Liver (tissue), 9 donors: ENCODE measurements around the gene CNOT8. TPM values are rescaled to one million over a fixed set of nuclear protein-coding genes. Genes with fewer than 3 reads are reported as not detected.

Experiments
- DNase-seq: peaks from one replicate; pipeline ENCODE4 v3.0.0-alpha.2; 2017; ENCODE audit warnings: low spot score
- H3K27ac ChIP-seq, 2 donors: one replicate each; pipeline ENCODE4 v1.7.0; 2013; ENCODE audit warnings: inconsistent platforms in 2 of 2, low read length in 2 of 2, control low read depth in 1 of 2, low read depth in 1 of 2, mild to moderate bottlenecking in 1 of 2
- H3K27me3 ChIP-seq, 4 donors: one replicate each; pipeline versions ENCODE4 v1.6.1 to v1.7.0; 2013; ENCODE audit warnings: low read length in 3 of 4, inconsistent platforms in 1 of 4, mild to moderate bottlenecking in 1 of 4, moderate library complexity in 1 of 4; ENCODE audit not compliant: control insufficient read depth in 4 of 4, insufficient read depth in 4 of 4
- H3K36me3 ChIP-seq, 4 donors: one replicate each; pipeline versions ENCODE4 v1.6.1 to v1.7.0; 2013; ENCODE audit warnings: low read length in 3 of 4, mild to moderate bottlenecking in 3 of 4, low read depth in 1 of 4, moderate library complexity in 1 of 4; ENCODE audit not compliant: control insufficient read depth in 4 of 4, insufficient read depth in 3 of 4
- H3K4me1 ChIP-seq, 4 donors: one replicate each; pipeline versions ENCODE4 v1.6.1 to v1.7.0; 2013; ENCODE audit warnings: low read length in 3 of 4, mild to moderate bottlenecking in 3 of 4, moderate library complexity in 1 of 4; ENCODE audit not compliant: control insufficient read depth in 4 of 4, insufficient read depth in 4 of 4
- H3K4me3 ChIP-seq, 3 donors: one replicate each; pipeline versions ENCODE4 v1.6.1 to v1.7.0; 2013; ENCODE audit warnings: low read length in 3 of 3, control low read depth in 1 of 3, low read depth in 1 of 3, mild to moderate bottlenecking in 1 of 3
- H3K9ac ChIP-seq, 2 donors: one replicate each; pipeline ENCODE4 v1.7.0; 2013; ENCODE audit warnings: low read length in 2 of 2, mild to moderate bottlenecking in 2 of 2, moderate library complexity in 2 of 2, control low read depth in 1 of 2, low read depth in 1 of 2
- H3K9me3 ChIP-seq, 4 donors: one replicate each; pipeline versions ENCODE4 v1.6.1 to v1.7.0; 2013; ENCODE audit warnings: low read length in 3 of 4; ENCODE audit not compliant: control insufficient read depth in 4 of 4
- EGR1 ChIP-seq, 2 donors: IDR thresholded peaks; 2 replicates each; pipeline ENCODE4 v1.6.1; 2016 to 2018; ENCODE audit warnings: antibody characterized with exemption in 2 of 2, low read depth in 2 of 2
- FOXA1 ChIP-seq: IDR thresholded peaks from 2 replicates; pipeline ENCODE4 v1.6.1; 2016; ENCODE audit warnings: antibody characterized with exemption
- FOXA2 ChIP-seq: IDR thresholded peaks from 2 replicates; pipeline ENCODE4 v1.6.1; 2016; ENCODE audit warnings: antibody characterized with exemption
- GABPA ChIP-seq, 2 donors: IDR thresholded peaks in 1 of 2; conservative IDR thresholded peaks in 1 of 2; 2 replicates each; pipeline ENCODE4 v1.6.1; 2016; ENCODE audit warnings: antibody characterized with exemption in 2 of 2, mild to moderate bottlenecking in 1 of 2, moderate library complexity in 1 of 2
- HNF4A ChIP-seq, 2 donors: conservative IDR thresholded peaks; 2 replicates each; pipeline ENCODE4 v1.6.1; 2016; ENCODE audit warnings: antibody characterized with exemption in 2 of 2, mild to moderate bottlenecking in 2 of 2
- HNF4G ChIP-seq: IDR thresholded peaks from 2 replicates; pipeline ENCODE4 v1.6.1; 2016; ENCODE audit warnings: antibody characterized with exemption
- JUND ChIP-seq, 2 donors: IDR thresholded peaks; 2 replicates each; pipeline ENCODE4 v1.6.1; 2016; ENCODE audit warnings: antibody characterized with exemption in 2 of 2
- NR2F2 ChIP-seq: IDR thresholded peaks from 2 replicates; pipeline ENCODE4 v1.6.1; 2016; ENCODE audit warnings: antibody characterized with exemption
- RAD21 ChIP-seq, 2 donors: IDR thresholded peaks; 2 replicates each; pipeline ENCODE4 v1.6.1; 2016; ENCODE audit warnings: antibody characterized with exemption in 2 of 2, mild to moderate bottlenecking in 2 of 2
- RXRA ChIP-seq, 2 donors: IDR thresholded peaks; 2 replicates each; pipeline ENCODE4 v1.6.1; 2017 to 2018; ENCODE audit warnings: antibody characterized with exemption in 2 of 2, mild to moderate bottlenecking in 1 of 2
- SP1 ChIP-seq: IDR thresholded peaks from 2 replicates; pipeline ENCODE4 v1.6.1; 2018; ENCODE audit warnings: antibody characterized with exemption, mild to moderate bottlenecking
- TAF1 ChIP-seq: conservative IDR thresholded peaks from 2 replicates; pipeline ENCODE4 v1.6.1; 2016; ENCODE audit warnings: antibody characterized with exemption, mild to moderate bottlenecking
- YY1 ChIP-seq: IDR thresholded peaks from 2 replicates; pipeline ENCODE4 v1.6.1; 2016; ENCODE audit warnings: antibody characterized with exemption, mild to moderate bottlenecking
- WGBS: extraction: QIAGEN DNeasy Blood & Tissue Kit; methylation state at CpG from one replicate; pipeline ENCODE4 v1.1.7; 2013; 5-methylcytosine and 5-hydroxymethylcytosine counted together
- polyA plus RNA-seq, 2 donors: library from polyadenylated mRNA; stranded (reverse) in 1 of 2; unstranded in 1 of 2; fragments of 200-250 nt in 1 of 2; fragments of >200 nt in 1 of 2; fragmentation: Nextera tagmentation in 1 of 2; extraction: Ambion mirVana in 1 of 2; gene quantifications; one replicate each; pipeline versions ENCODE4 v1.2.1 to v1.2.3, GENCODE V29; 2013 to 2015
- total RNA-seq, 2 donors: library from RNA; depleted of rRNA; stranded (reverse); fragments of >200 nt; gene quantifications; one replicate each; pipeline ENCODE4 v1.2.3, GENCODE V29; 2014
- TF ChIP-seq, protein P1 (sequence below): IDR thresholded peaks from 2 replicates; pipeline ENCODE4 v1.6.1; 2016; ENCODE audit warnings: antibody characterized with exemption
- TF ChIP-seq, protein P2 (sequence below): IDR thresholded peaks from 2 replicates; pipeline ENCODE4 v1.6.1; 2016; ENCODE audit warnings: antibody characterized with exemption, mild to moderate bottlenecking
- TF ChIP-seq, protein P3 (sequence below): IDR thresholded peaks from 2 replicates; pipeline ENCODE4 v1.6.1; 2016; ENCODE audit warnings: antibody characterized with exemption
- TF ChIP-seq, protein P4 (sequence below): IDR thresholded peaks from 2 replicates; pipeline ENCODE4 v1.6.1; 2016; ENCODE audit warnings: antibody characterized with exemption
- TF ChIP-seq, protein P5 (sequence below): fragments of 150-350 bp; IDR thresholded peaks from 2 replicates; pipeline ENCODE4 v1.5.1; 2017; ENCODE audit warnings: improper control_type of control experiment, low read depth, low read length; ENCODE audit not compliant: missing input control
- donor health status: healthy.
- donor health status: healthy.
- donor health status: healthy.
- donor health status: healthy.
- donor health status: healthy.

Gene CNOT8
- total and polyA plus RNA-seq, 4 donors = 12.6 to 38.9 (median 20.8) TPM

DNA sequence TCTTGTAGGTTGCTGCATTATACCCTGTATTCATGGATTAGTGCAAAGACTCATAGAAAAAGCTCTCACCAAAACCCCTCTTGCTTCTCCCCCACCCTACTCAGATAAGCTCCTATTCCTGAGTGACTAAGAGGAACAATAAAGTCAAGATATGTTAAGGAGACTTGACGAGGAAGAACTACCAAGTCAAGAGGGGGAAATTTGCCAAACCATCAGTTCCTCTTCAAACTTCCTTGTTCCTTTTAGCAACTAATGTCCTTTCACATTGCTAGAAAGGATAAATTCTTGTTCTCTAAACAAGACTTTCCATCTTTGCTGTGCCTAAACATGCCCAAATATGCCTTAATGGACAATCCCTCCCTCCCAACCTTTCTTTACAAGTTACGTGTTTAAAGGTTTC, 27.0 kb downstream of the CNOT8 start:
- H3K9me3 ChIP-seq = peaks cover 8 to 18% (median 17%) of the 10 kb centered on the region in 4 donors
- TF ChIP-seq JUND (IDR thresholded peaks at IDR 0.05) = no peak
- no peak for TF ChIP-seq SP1
- no peak for TF ChIP-seq TAF1
- TF ChIP-seq EGR1 (IDR thresholded peaks at IDR 0.05; ENCODE audit: low read depth in 2 of 2) = no peak
- no peaks in the 10 kb centered on the region for H3K4me1 ChIP-seq
- no peak overlapping the region for H3K9ac ChIP-seq
- peaks cover 8 to 54% (median 38%) of the 10 kb centered on the region in 4 donors for H3K36me3 ChIP-seq
- WGBS = 88% methylated on average over 2 of the region's 2 CpGs
- H3K27ac ChIP-seq = no peak overlapping the region
- H3K4me3 ChIP-seq = no peak overlapping the region
- H3K27me3 ChIP-seq = no peaks in the 10 kb centered on the region
- no peak for DNase-seq

DNA sequence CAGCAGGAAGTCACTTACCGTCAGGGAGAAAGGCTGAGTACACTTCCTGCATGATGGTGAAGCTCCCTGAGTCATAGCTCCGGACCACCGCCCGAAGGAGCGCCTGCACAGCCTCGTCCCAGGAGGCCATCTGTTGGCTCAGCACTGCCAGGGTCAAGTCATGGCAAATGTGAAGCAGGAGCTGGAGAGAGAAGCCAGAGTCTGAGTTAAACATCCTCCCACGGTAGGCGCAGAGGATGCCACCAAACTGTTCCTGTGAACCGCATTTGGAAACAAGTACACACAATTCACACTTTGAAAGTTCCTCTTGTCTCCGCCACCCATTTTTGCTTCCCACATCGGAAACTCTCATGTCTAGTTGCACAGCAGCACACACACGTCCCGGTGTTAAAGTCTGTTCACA, 33.9 kb downstream of the CNOT8 start:
- Histone ChIP-seq H3K9me3 (peaks cover 0 to 3% (median 0%) of the 10 kb centered on the region in 4 donors), H3K27ac (no peak overlapping the region), H3K4me1 (no peaks in the 10 kb centered on the region), H3K36me3 (peaks cover 16 to 71% (median 62%) of the 10 kb centered on the region in 4 donors), H3K4me3 (no peak overlapping the region), H3K27me3 (no peaks in the 10 kb centered on the region), H3K9ac (no peak overlapping the region)
- no peak for DNase-seq
- no peak for TF ChIP-seq JUND (IDR thresholded peaks at IDR 0.05)
- no peak for TF ChIP-seq EGR1 (IDR thresholded peaks at IDR 0.05; ENCODE audit: low read depth in 2 of 2)
- TF ChIP-seq, protein P1, sequence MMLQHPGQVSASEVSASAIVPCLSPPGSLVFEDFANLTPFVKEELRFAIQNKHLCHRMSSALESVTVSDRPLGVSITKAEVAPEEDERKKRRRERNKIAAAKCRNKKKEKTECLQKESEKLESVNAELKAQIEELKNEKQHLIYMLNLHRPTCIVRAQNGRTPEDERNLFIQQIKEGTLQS = no peak
- no peak for TF ChIP-seq RAD21 (IDR thresholded peaks at IDR 0.05)
- no peak for TF ChIP-seq YY1
- TF ChIP-seq FOXA1 = no peak
- TF ChIP-seq RXRA (IDR thresholded peaks at IDR 0.05) = no peak
- no peak for TF ChIP-seq HNF4A (conservative IDR thresholded peaks at IDR 0.05)
- WGBS = 83% methylated on average over 13 of the region's 13 CpGs

DNA sequence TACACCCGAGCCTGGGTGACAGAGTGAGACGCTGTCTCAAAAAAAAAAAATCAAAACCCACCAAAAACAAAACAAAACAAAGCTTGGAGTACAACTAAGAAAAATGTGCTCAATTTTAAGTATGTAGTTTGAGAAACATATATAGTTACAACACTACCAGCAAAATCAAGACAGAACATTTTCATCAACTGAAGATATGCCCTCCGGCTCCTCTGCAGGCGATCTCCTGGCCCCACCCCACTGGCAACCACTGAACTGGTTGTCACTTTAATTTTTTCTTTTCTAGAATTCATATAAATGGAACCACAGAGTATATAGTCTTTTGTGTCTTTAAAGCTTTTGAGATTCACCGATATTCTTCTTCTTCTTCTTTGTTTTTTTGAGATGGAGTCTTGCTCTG, 35.0 kb downstream of the CNOT8 start:
- Histone ChIP-seq H3K4me1 (no peaks in the 10 kb centered on the region), H3K27ac (no peak overlapping the region), H3K36me3 (peaks cover 17 to 69% (median 60%) of the 10 kb centered on the region in 4 donors), H3K27me3 (no peaks in the 10 kb centered on the region), H3K9me3 (no peaks in the 10 kb centered on the region), H3K4me3 (no peak overlapping the region), H3K9ac (no peak overlapping the region)
- DNase-seq = no peak
- 96% methylated on average over 5 of the region's 5 CpGs for WGBS
- TF ChIP-seq, protein P2, sequence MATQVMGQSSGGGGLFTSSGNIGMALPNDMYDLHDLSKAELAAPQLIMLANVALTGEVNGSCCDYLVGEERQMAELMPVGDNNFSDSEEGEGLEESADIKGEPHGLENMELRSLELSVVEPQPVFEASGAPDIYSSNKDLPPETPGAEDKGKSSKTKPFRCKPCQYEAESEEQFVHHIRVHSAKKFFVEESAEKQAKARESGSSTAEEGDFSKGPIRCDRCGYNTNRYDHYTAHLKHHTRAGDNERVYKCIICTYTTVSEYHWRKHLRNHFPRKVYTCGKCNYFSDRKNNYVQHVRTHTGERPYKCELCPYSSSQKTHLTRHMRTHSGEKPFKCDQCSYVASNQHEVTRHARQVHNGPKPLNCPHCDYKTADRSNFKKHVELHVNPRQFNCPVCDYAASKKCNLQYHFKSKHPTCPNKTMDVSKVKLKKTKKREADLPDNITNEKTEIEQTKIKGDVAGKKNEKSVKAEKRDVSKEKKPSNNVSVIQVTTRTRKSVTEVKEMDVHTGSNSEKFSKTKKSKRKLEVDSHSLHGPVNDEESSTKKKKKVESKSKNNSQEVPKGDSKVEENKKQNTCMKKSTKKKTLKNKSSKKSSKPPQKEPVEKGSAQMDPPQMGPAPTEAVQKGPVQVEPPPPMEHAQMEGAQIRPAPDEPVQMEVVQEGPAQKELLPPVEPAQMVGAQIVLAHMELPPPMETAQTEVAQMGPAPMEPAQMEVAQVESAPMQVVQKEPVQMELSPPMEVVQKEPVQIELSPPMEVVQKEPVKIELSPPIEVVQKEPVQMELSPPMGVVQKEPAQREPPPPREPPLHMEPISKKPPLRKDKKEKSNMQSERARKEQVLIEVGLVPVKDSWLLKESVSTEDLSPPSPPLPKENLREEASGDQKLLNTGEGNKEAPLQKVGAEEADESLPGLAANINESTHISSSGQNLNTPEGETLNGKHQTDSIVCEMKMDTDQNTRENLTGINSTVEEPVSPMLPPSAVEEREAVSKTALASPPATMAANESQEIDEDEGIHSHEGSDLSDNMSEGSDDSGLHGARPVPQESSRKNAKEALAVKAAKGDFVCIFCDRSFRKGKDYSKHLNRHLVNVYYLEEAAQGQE = no peak
- TF ChIP-seq, protein P3, sequence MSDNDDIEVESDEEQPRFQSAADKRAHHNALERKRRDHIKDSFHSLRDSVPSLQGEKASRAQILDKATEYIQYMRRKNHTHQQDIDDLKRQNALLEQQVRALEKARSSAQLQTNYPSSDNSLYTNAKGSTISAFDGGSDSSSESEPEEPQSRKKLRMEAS = no peak
- TF ChIP-seq RAD21 (IDR thresholded peaks at IDR 0.05) (no peak), GABPA (IDR thresholded peaks at IDR 0.05 in 1 of 2, conservative IDR thresholded peaks at IDR 0.05 in 1 of 2) (no peak), FOXA2 (no peak), NR2F2 (no peak), SP1 (no peak), EGR1 (IDR thresholded peaks at IDR 0.05; ENCODE audit: low read depth in 2 of 2) (no peak), JUND (IDR thresholded peaks at IDR 0.05) (no peak), TAF1 (no peak), HNF4G (no peak), FOXA1 (no peak), RXRA (IDR thresholded peaks at IDR 0.05) (no peak), HNF4A (conservative IDR thresholded peaks at IDR 0.05) (no peak), YY1 (no peak)
- TF ChIP-seq, protein P4, sequence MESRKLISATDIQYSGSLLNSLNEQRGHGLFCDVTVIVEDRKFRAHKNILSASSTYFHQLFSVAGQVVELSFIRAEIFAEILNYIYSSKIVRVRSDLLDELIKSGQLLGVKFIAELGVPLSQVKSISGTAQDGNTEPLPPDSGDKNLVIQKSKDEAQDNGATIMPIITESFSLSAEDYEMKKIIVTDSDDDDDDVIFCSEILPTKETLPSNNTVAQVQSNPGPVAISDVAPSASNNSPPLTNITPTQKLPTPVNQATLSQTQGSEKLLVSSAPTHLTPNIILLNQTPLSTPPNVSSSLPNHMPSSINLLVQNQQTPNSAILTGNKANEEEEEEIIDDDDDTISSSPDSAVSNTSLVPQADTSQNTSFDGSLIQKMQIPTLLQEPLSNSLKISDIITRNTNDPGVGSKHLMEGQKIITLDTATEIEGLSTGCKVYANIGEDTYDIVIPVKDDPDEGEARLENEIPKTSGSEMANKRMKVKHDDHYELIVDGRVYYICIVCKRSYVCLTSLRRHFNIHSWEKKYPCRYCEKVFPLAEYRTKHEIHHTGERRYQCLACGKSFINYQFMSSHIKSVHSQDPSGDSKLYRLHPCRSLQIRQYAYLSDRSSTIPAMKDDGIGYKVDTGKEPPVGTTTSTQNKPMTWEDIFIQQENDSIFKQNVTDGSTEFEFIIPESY = no peak
- TF ChIP-seq, protein P1 = no peak
- TF ChIP-seq, protein P5, sequence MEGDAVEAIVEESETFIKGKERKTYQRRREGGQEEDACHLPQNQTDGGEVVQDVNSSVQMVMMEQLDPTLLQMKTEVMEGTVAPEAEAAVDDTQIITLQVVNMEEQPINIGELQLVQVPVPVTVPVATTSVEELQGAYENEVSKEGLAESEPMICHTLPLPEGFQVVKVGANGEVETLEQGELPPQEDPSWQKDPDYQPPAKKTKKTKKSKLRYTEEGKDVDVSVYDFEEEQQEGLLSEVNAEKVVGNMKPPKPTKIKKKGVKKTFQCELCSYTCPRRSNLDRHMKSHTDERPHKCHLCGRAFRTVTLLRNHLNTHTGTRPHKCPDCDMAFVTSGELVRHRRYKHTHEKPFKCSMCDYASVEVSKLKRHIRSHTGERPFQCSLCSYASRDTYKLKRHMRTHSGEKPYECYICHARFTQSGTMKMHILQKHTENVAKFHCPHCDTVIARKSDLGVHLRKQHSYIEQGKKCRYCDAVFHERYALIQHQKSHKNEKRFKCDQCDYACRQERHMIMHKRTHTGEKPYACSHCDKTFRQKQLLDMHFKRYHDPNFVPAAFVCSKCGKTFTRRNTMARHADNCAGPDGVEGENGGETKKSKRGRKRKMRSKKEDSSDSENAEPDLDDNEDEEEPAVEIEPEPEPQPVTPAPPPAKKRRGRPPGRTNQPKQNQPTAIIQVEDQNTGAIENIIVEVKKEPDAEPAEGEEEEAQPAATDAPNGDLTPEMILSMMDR = no peak
